GM12878 (cell line): ENCODE results near the gene NPIPA1. TPM values are rescaled to one million over a fixed set of nuclear protein-coding genes. Genes with fewer than 3 reads are reported as not detected.
"Not testable (repeated sequence)": the region's sequence is repeated elsewhere in the genome, so short reads cannot be mapped to it uniquely, and the experiment has no call there.

Experiments
- ATAC-seq: fragments of 200-7000 bp; cut with Tn5 transposase; 3 replicates; pipeline ENCODE4 v1.9.1; 2020; ENCODE audit warnings: mild to moderate bottlenecking, moderate library complexity
- BruUV-seq: library from RNA; stranded (reverse); fragments of 400-500 nt; replicated peaks from 2 replicates; lab custom pipeline; 2021; lab: Mats Ljungman, UMichigan
- CTCF ChIA-PET: fragments of 300-600 bp; sonication (Branson Sonifier 250); formaldehyde crosslinking; extraction: SDS; loops from one replicate; lab custom pipeline; 2021; ENCODE audit warnings: inconsistent platforms; lab: Yijun Ruan, JAX
- POLR2A ChIA-PET: fragments of 350-600 bp; formaldehyde crosslinking; extraction: SDS; loops from one replicate; lab custom pipeline; 2021; ENCODE audit warnings: inconsistent platforms; lab: Charles Lee
- RAD21 ChIA-PET: fragments of 300-600 bp; sonication (Branson Sonifier 250); formaldehyde crosslinking; loops from one replicate; lab custom pipeline; 2023; ENCODE audit warnings: antibody characterized with exemption; ENCODE audit not compliant: unreplicated experiment; lab: Charles Lee
- SMC1A ChIA-PET: fragments of 300-600 bp; sonication (Branson Sonifier 250); formaldehyde crosslinking; loops from one replicate; lab custom pipeline; 2023; ENCODE audit not compliant: unreplicated experiment, uncharacterized antibody; lab: Charles Lee
- DNase-seq: peaks from one replicate; pipeline ENCODE4 v3.0.0-alpha.2; 2011; ENCODE audit warnings: low read depth, low spot score
- FAIRE-seq: peaks from 3 replicates; lab custom pipeline; 2011; peaks lifted over from hg19 to GRCh38; lab: Jason Lieb, UNC
- H2AFZ ChIP-seq: 2 replicates; pipeline ENCODE4 v1.6.0; 2011; ENCODE audit warnings: low read depth, low read length, control low read depth; ENCODE audit not compliant: control insufficient read depth
- H3K27ac ChIP-seq: 2 replicates; pipeline ENCODE4 v1.5.1; 2011; ENCODE audit warnings: control low read depth; ENCODE audit not compliant: control insufficient read depth, insufficient read depth
- H3K27me3 ChIP-seq, 2 experiments: replicated peaks in 1 of 2; 2 replicates each; pipeline versions ENCODE4 v1.6.0 to v1.6.1; 2011; ENCODE audit warnings: low read length in 1 of 2; ENCODE audit not compliant: control insufficient read depth in 2 of 2, insufficient read depth in 2 of 2
- H3K36me3 ChIP-seq, 2 experiments: 2 replicates each; pipeline ENCODE4 v1.5.1; 2011; ENCODE audit warnings: low read length in 1 of 2; ENCODE audit not compliant: control insufficient read depth in 2 of 2, insufficient read depth in 2 of 2
- H3K4me1 ChIP-seq: 2 replicates; pipeline ENCODE4 v1.6.1; 2011; ENCODE audit warnings: mild to moderate bottlenecking, low read length, moderate library complexity, mixed read lengths; ENCODE audit not compliant: control insufficient read depth, insufficient read depth
- H3K4me2 ChIP-seq: 2 replicates; pipeline ENCODE4 v1.6.0; 2011; ENCODE audit warnings: control low read depth; ENCODE audit not compliant: control insufficient read depth, insufficient read depth
- H3K4me3 ChIP-seq: fragments of 200-600 bp; sonication (generic); 2 replicates; pipeline ENCODE4 v1.5.1; 2016
- H3K79me2 ChIP-seq: 2 replicates; pipeline ENCODE4 v1.6.0; 2011; ENCODE audit warnings: low read length; ENCODE audit not compliant: control insufficient read depth, insufficient read depth
- H3K9ac ChIP-seq: 2 replicates; pipeline ENCODE4 v1.8.0; 2011; ENCODE audit warnings: low read length, control low read depth, mixed read lengths; ENCODE audit not compliant: control insufficient read depth, insufficient read depth
- H3K9me3 ChIP-seq: replicated peaks from 3 replicates; pipeline ENCODE4 v1.5.1; 2011; ENCODE audit warnings: mild to moderate bottlenecking, low read length; ENCODE audit not compliant: control insufficient read depth, insufficient read depth
- H4K20me1 ChIP-seq: 2 replicates; pipeline ENCODE4 v1.6.0; 2011; ENCODE audit not compliant: control insufficient read depth, insufficient read depth
- MEF2B ChIP-seq: fragments of 450-650 bp; IDR thresholded peaks from 2 replicates; pipeline ENCODE4 v1.6.1; 2018; ENCODE audit warnings: mild to moderate bottlenecking, moderate library complexity; ENCODE audit not compliant: partially characterized antibody, poor library complexity, severe bottlenecking
- NR2F1 ChIP-seq: fragments of 450-650 bp; conservative IDR thresholded peaks from 2 replicates; pipeline ENCODE4 v1.6.1; 2017; ENCODE audit warnings: mild to moderate bottlenecking
- ZNF384 ChIP-seq: IDR thresholded peaks from 2 replicates; pipeline ENCODE4 v1.6.1; 2012; ENCODE audit warnings: low read depth, mild to moderate bottlenecking, low read length, improper control_type of control experiment, borderline replicate concordance
- WGBS: methylation state at CpG from one replicate; pipeline ENCODE4 v1.1.6; 2016; ENCODE audit warnings: low lambda C conversion rate; ENCODE audit not compliant: insufficient replicate concordance, insufficient coverage; ENCODE audit errors: missing lambda C conversion rate; 5-methylcytosine and 5-hydroxymethylcytosine counted together
- in situ Hi-C: fragments of 300-500 bp; cut with MboI; formaldehyde crosslinking; loops from 9 replicates; pipeline ENCODE4 v1.14.3; 2018; ENCODE audit warnings: mixed read lengths
- intact Hi-C: fragments of 100-400 bp; cut with micrococcal nuclease; formaldehyde crosslinking; loops from one replicate; pipeline ENCODE4 v1.14.2; 2022; ENCODE audit not compliant: unreplicated experiment
- polyA plus RNA-seq, 11 experiments: library from polyadenylated mRNA; depleted of rRNA in 4 of 11; unstranded in 6 of 11; stranded (reverse) in 5 of 11; fragments of >200 nt; fragmentation: Nextera tagmentation in 4 of 11; fragmentation: Illumina TruSeq in 1 of 11; extraction: Ambion mirVana in 4 of 11; extraction: Trizol in 1 of 11; gene quantifications; 1 replicate in 1 of 11; 2 replicates in 10 of 11; pipeline versions ENCODE4 v1.2.1 to v1.2.3, GENCODE V29; 2011 to 2016; ENCODE audit warnings: inconsistent platforms in 2 of 11, missing spikeins in 2 of 11, low read depth in 1 of 11
- total RNA-seq, 4 experiments: library from RNA; depleted of rRNA in 3 of 4; stranded (reverse); fragments of >200 nt in 3 of 4; fragmentation: Illumina TruSeq in 1 of 4; extraction: Trizol in 1 of 4; gene quantifications; 2 replicates each; pipeline versions ENCODE4 v1.2.1 to v1.2.3, GENCODE V29; 2013 to 2021

NPIPA1 gene
- total and polyA plus RNA-seq, 10 of the 15 experiments (the other 5 are each of a cell fraction or from before 2014, with no cell fraction given) = 7.7 to 42.9 (median 14.7) TPM

GRCh38 chr16:14976971-14977736 is 39.9 kb downstream of the NPIPA1 start:
- H3K4me1 ChIP-seq, H3K9ac ChIP-seq, in situ Hi-C loops, SMC1A ChIA-PET, H4K20me1 ChIP-seq, H3K27me3 ChIP-seq, CTCF ChIA-PET, H3K36me3 ChIP-seq, POLR2A ChIA-PET, H2AFZ ChIP-seq, H3K9me3 ChIP-seq, BruUV-seq, intact Hi-C loops, H3K27ac ChIP-seq, FAIRE-seq, RAD21 ChIA-PET: not testable (repeated sequence)
- peaks cover 31% of the 10 kb centered on the region for H3K79me2 ChIP-seq
- 18% methylated on average over 8 of the region's 16 CpGs for WGBS
- TF ChIP-seq NR2F1 (peak; percentile 81), MEF2B (peak; percentile 15), ZNF384 (peak; percentile 17; the same call in 1 of the 2 replicates)
- TF ChIP-seq, all 136 proteins: peak for 3; not testable (repeated sequence) for 133
- peak overlapping the region; percentile 83 for H3K4me3 ChIP-seq
- ATAC-seq, H3K4me2 ChIP-seq, DNase-seq: not testable (repeated sequence)

- H2AFZ ChIP-seq, H3K36me3 ChIP-seq, RAD21 ChIA-PET, H3K4me1 ChIP-seq, H3K4me2 ChIP-seq, CTCF ChIA-PET, POLR2A ChIA-PET, SMC1A ChIA-PET, H3K27ac ChIP-seq, H4K20me1 ChIP-seq, in situ Hi-C loops, intact Hi-C loops, DNase-seq, H3K9me3 ChIP-seq, BruUV-seq, H3K27me3 ChIP-seq, FAIRE-seq, ATAC-seq, H3K9ac ChIP-seq, H3K4me3 ChIP-seq: not testable (repeated sequence)
- peaks cover 31% of the 10 kb centered on the region for H3K79me2 ChIP-seq
- 95% methylated on average over 8 of the region's 8 CpGs for WGBS
Observed at GRCh38 chr16:14978281-14978680, 41.0 kb downstream of the NPIPA1 start.
